RCC 7860 (cell line): ENCODE measurements around the gene BCOR.

Experiments
- DNase-seq: peaks from one replicate; pipeline ENCODE4 v3.0.0-alpha.2; 2015; ENCODE audit warnings: low spot score
- FAIRE-seq: peaks from 2 replicates; lab custom pipeline; 2012; peaks lifted over from hg19 to GRCh38; lab: Jason Lieb, UNC

BCOR gene

GRCh38 chrX:40086569-40087335 is 11.0 kb downstream of the BCOR start:
- FAIRE-seq: no peak
- no peak for DNase-seq

- FAIRE-seq: no peak
Observed at GRCh38 chrX:40085714-40086113, 12.0 kb downstream of the BCOR start.

GRCh38 chrX:40085102-40085551 is 12.6 kb downstream of the BCOR start:
- no peak for FAIRE-seq
- no peak for DNase-seq

More at GRCh38 chrX:40085714-40086113, 12.0 kb downstream of the BCOR start:
- no peak for DNase-seq

- no peak for DNase-seq
- FAIRE-seq: no peak
Observed at GRCh38 chrX:40084471-40085101, 13.2 kb downstream of the BCOR start.

- FAIRE-seq: no peak
- no peak for DNase-seq
Observed at GRCh38 chrX:40083979-40084359, 13.8 kb downstream of the BCOR start.

GRCh38 chrX:40083120-40083978 is 14.4 kb downstream of the BCOR start:
- FAIRE-seq (no peak), DNase-seq (no peak)

- DNase-seq (no peak), FAIRE-seq (no peak)
Observed at GRCh38 chrX:40082447-40083119, 15.2 kb downstream of the BCOR start.

- no peak for DNase-seq
- FAIRE-seq: no peak
Observed at GRCh38 chrX:40081679-40082068, 16.1 kb downstream of the BCOR start.

GRCh38 chrX:40080894-40081678 is 16.7 kb downstream of the BCOR start:
- FAIRE-seq: no peak
- no peak for DNase-seq

GRCh38 chrX:40079572-40079971 is 18.2 kb downstream of the BCOR start:
- FAIRE-seq (no peak), DNase-seq (no peak)

GRCh38 chrX:40078489-40079227 is 19.1 kb downstream of the BCOR start:
- no peak for FAIRE-seq
- no peak for DNase-seq

- DNase-seq (no peak), FAIRE-seq (no peak)
Observed at GRCh38 chrX:40077906-40078305, 19.9 kb downstream of the BCOR start.

- no peak for FAIRE-seq
- no peak for DNase-seq
Observed at GRCh38 chrX:40076750-40077575, 20.8 kb downstream of the BCOR start.

GRCh38 chrX:40074959-40075332 is 22.8 kb downstream of the BCOR start:
- FAIRE-seq (no peak), DNase-seq (no peak)

- DNase-seq: no peak
- FAIRE-seq: no peak
Observed at GRCh38 chrX:40074080-40074958, 23.4 kb downstream of the BCOR start.

GRCh38 chrX:40073439-40074054 is 24.2 kb downstream of the BCOR start:
- no peak for DNase-seq
- no peak for FAIRE-seq

GRCh38 chrX:40072246-40072645 is 25.5 kb downstream of the BCOR start:
- DNase-seq: no peak
- FAIRE-seq: no peak
